ENCODE data around the gene KCNMB2.

DNA sequence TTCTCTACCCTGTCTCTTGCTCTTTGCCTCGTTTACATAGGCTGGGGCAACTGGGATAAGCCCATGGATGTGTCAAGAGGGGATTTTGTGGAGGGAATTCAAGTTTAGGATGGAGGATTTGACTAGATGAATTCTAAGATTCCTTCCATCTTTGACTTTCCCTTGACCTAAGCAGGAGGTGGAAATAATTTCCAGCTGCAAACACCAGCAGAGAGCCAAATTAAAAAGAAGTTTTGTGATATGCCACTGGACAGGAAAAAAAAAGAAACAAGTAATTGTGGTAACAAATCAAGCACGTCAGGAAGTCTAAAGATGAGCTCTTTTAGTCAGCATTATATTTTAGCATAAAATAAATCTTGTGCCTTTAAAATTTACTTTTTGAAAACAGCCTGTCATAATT is 49.8 kb downstream of the KCNMB2 start:
- TF ChIP-seq RCOR1 (IDR thresholded peaks at IDR 0.05; ENCODE audit: low read depth, low read length) (no peak), POLR2A (IDR thresholded peaks at IDR 0.05; ENCODE audit: low read length) (no peak), ZSCAN20 (CRISPR knock-in tag; IDR thresholded peaks at IDR 0.05) (no peak), RFX5 (IDR thresholded peaks at IDR 0.05) (no peak)
- TF ChIP-seq, protein P1, sequence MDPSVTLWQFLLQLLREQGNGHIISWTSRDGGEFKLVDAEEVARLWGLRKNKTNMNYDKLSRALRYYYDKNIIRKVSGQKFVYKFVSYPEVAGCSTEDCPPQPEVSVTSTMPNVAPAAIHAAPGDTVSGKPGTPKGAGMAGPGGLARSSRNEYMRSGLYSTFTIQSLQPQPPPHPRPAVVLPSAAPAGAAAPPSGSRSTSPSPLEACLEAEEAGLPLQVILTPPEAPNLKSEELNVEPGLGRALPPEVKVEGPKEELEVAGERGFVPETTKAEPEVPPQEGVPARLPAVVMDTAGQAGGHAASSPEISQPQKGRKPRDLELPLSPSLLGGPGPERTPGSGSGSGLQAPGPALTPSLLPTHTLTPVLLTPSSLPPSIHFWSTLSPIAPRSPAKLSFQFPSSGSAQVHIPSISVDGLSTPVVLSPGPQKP (IDR thresholded peaks at IDR 0.05; ENCODE audit: low read depth, low read length): no peak

All from A549 (cell line).